ENCODE results near the gene AADACL3. TPM values are rescaled to one million over a fixed set of nuclear protein-coding genes. Genes with fewer than 3 reads are reported as not detected.

AADACL3 gene
- total and polyA plus RNA-seq, 2 experiments from 2014 or later, result 0.10 TPM; not detected in 1

- Histone ChIP-seq H3K27ac (no peak overlapping the region), H3K79me2 (no peaks in the 10 kb centered on the region), H3K4me3 (no peak overlapping the region), H3K27me3 (no peaks in the 10 kb centered on the region), H3K4me1 (ENCODE audit: insufficient read depth) (no peaks in the 10 kb centered on the region), H4K20me1 (ENCODE audit: insufficient read depth, poor library complexity, severe bottlenecking) (no peaks in the 10 kb centered on the region), H3K9me2 (replicated peaks; ENCODE audit: insufficient read depth) (no peaks in the 10 kb centered on the region), H3K36me3 (replicated peaks; ENCODE audit: insufficient read depth, low read depth) (no peaks in the 10 kb centered on the region), H2AFZ (no peak overlapping the region), H3K9me3 (ENCODE audit: low read depth) (peaks cover 15% of the 10 kb centered on the region), H3K4me2 (no peak overlapping the region)
- DNase-seq (ENCODE audit: low spot score), result no peak
- 70% methylated on average over 3 of the region's 3 CpGs for WGBS (ENCODE audit: low lambda C conversion rate, missing lambda C conversion rate)
- no peak for TF ChIP-seq CTCF (IDR thresholded peaks at IDR 0.05; ENCODE audit: poor library complexity)
- no peak for TF ChIP-seq EZH2phosphoT487 (IDR thresholded peaks at IDR 0.05; ENCODE audit: low read depth, severe bottlenecking, unreplicated experiment)
- TF ChIP-seq EZH2 (IDR thresholded peaks at IDR 0.05; ENCODE audit: borderline replicate concordance), result no peak
These were observed 29.4 kb downstream of the AADACL3 start for GRCh38 chr1:12745126-12745991.

- no peak within 1 kb of the TSS for H3K4me2 ChIP-seq
- peak; percentile 56 for DNase-seq (ENCODE audit: low spot score)
- H3K79me2 ChIP-seq, result no peaks in the 10 kb centered on the region
- H2AFZ ChIP-seq, result no peak within 1 kb of the TSS
- no peaks in the 10 kb centered on the region for H4K20me1 ChIP-seq (ENCODE audit: insufficient read depth, poor library complexity, severe bottlenecking)
- H3K36me3 ChIP-seq (replicated peaks; ENCODE audit: insufficient read depth, low read depth), result no peaks in the 10 kb centered on the region
- H3K4me1 ChIP-seq (ENCODE audit: insufficient read depth), result no peaks in the 10 kb centered on the region
- no peaks in the 10 kb centered on the region for H3K27me3 ChIP-seq
- no peak within 1 kb of the TSS for H3K4me3 ChIP-seq
- WGBS (ENCODE audit: low lambda C conversion rate, missing lambda C conversion rate), result 35% methylated on average over 2 of the region's 2 CpGs
- TF ChIP-seq EZH2 (IDR thresholded peaks at IDR 0.05; ENCODE audit: borderline replicate concordance) (no peak), CTCF (IDR thresholded peaks at IDR 0.05; ENCODE audit: poor library complexity) (no peak), EZH2phosphoT487 (IDR thresholded peaks at IDR 0.05; ENCODE audit: low read depth, severe bottlenecking, unreplicated experiment) (no peak)
- H3K9me2 ChIP-seq (replicated peaks; ENCODE audit: insufficient read depth), result no peaks in the 10 kb centered on the region
- peaks cover 17% of the 10 kb centered on the region for H3K9me3 ChIP-seq (ENCODE audit: low read depth)
- no peak within 1 kb of the TSS for H3K27ac ChIP-seq
These were observed 30.0 kb downstream of the AADACL3 start, which contains the start of gene CFAP107 for GRCh38 chr1:12745992-12746323. Gene CFAP107 (plus strand): TSS chr1:12746200. CDS start chr1:12746431, 231 bp downstream.

- TF ChIP-seq CTCF (IDR thresholded peaks at IDR 0.05; ENCODE audit: poor library complexity), result no peak
- no peak for TF ChIP-seq EZH2phosphoT487 (IDR thresholded peaks at IDR 0.05; ENCODE audit: low read depth, severe bottlenecking, unreplicated experiment)
- TF ChIP-seq EZH2 (IDR thresholded peaks at IDR 0.05; ENCODE audit: borderline replicate concordance), result no peak
- no peak overlapping the region for H3K27ac ChIP-seq
- no peak overlapping the region for H3K4me3 ChIP-seq
- no peaks in the 10 kb centered on the region for H3K9me2 ChIP-seq (replicated peaks; ENCODE audit: insufficient read depth)
- no peaks in the 10 kb centered on the region for H4K20me1 ChIP-seq (ENCODE audit: insufficient read depth, poor library complexity, severe bottlenecking)
- H3K79me2 ChIP-seq, result no peaks in the 10 kb centered on the region
- H3K36me3 ChIP-seq (replicated peaks; ENCODE audit: insufficient read depth, low read depth), result no peaks in the 10 kb centered on the region
- H3K4me2 ChIP-seq, result no peak overlapping the region
- H3K9me3 ChIP-seq (ENCODE audit: low read depth), result peaks cover 17% of the 10 kb centered on the region
- DNase-seq (ENCODE audit: low spot score), result no peak
- H2AFZ ChIP-seq, result no peak overlapping the region
- H3K4me1 ChIP-seq (ENCODE audit: insufficient read depth), result no peaks in the 10 kb centered on the region
- H3K27me3 ChIP-seq, result no peaks in the 10 kb centered on the region
These were observed 33.0 kb downstream of the AADACL3 start for GRCh38 chr1:12748778-12749355.

Data from hepatocyte (in vitro differentiated cells).